Measurements from ENCODE around the gene RB1. TPM values are rescaled to one million over a fixed set of nuclear protein-coding genes. Genes with fewer than 3 reads are reported as not detected.
A peak's percentile ranks its signal among the peaks of the same experiment; 100 is the strongest.

Gene RB1
- total and polyA plus RNA-seq, 4 donors = 10.0 to 69.9 (median 26.1) TPM

DNA sequence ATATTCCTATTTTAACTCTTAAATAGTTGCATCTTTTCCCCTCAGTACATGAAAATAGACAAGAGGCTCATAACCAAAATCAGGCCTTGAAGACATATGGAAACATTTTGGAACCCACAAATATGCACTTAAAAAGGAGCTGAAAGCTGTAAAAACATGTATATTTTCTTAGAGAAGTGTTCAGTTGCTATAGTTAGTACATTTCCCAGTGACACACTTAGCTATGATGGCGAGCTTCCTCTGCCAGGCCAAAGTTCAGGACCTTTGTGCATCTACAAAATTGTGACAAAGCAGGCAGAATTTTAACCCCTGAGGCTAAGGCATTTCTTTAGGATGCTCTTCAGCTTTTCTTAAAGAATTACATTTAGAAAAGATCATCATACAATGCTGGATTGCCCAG lies 174.8 kb downstream of the RB1 start:
- peak in 1 of 3 donors; percentile 33 for DNase-seq
- 69 to 87% methylated on average over 1 of the region's 1 CpG for WGBS, 2 donors
- ATAC-seq (ENCODE audit: insufficient read depth, low FRiP score) = no peak
- no peak overlapping the region for H3K27ac ChIP-seq (ENCODE audit: low read depth in 1 of 2, low read length in 1 of 2)
- TF ChIP-seq CTCF (IDR thresholded peaks at IDR 0.05; ENCODE audit: control extremely low read depth, extremely low read depth) = no peak
- no peak overlapping the region for H3K9ac ChIP-seq (ENCODE audit: insufficient read depth in 1 of 2, low read length in 2 of 2)
- H3K9me3 ChIP-seq (ENCODE audit: control insufficient read depth in 4 of 4, insufficient read depth in 3 of 4, low read length in 3 of 4) = no peaks in the 10 kb centered on the region
- H3K4me3 ChIP-seq = no peak overlapping the region
- H3K27me3 ChIP-seq (ENCODE audit: control insufficient read depth in 3 of 3, insufficient read depth in 3 of 3, low read length in 2 of 3) = no peaks in the 10 kb centered on the region
- no peaks in the 10 kb centered on the region for H3K4me1 ChIP-seq (ENCODE audit: control insufficient read depth in 5 of 5, insufficient read depth in 5 of 5, low read length in 5 of 5)
- H3K36me3 ChIP-seq (ENCODE audit: control insufficient read depth in 4 of 4, insufficient read depth in 4 of 4, low read length in 4 of 4) = peaks cover 0 to 13% (median 7%) of the 10 kb centered on the region in 4 donors

DNA sequence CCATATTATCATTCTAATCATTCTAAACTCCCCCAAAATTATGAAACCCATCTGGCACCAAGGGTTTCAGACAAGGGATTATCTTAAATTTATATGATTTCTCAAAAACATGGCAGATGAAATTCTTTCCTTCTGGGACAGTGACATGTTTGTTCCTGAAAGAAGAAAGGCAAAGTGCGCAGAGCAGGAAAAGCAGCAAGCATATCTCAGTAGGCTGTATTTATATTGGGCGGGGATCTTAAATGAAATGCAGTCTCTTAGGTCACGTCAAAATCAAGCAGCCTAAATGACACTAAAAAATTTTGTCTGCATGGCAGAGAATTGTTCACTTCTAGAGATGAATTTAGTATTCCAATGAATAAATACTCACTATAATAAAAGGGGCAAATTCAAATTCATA lies 180.0 kb downstream of the RB1 start:
- Histone ChIP-seq H3K9me3 (ENCODE audit: control insufficient read depth in 4 of 4, insufficient read depth in 3 of 4, low read length in 3 of 4) (peaks cover 0 to 2% (median 0%) of the 10 kb centered on the region in 4 donors), H3K27ac (ENCODE audit: low read depth in 1 of 2, low read length in 1 of 2) (no peak overlapping the region), H3K27me3 (ENCODE audit: control insufficient read depth in 3 of 3, insufficient read depth in 3 of 3, low read length in 2 of 3) (no peaks in the 10 kb centered on the region), H3K36me3 (ENCODE audit: control insufficient read depth in 4 of 4, insufficient read depth in 4 of 4, low read length in 4 of 4) (peaks cover 2 to 10% (median 8%) of the 10 kb centered on the region in 4 donors), H3K9ac (ENCODE audit: insufficient read depth in 1 of 2, low read length in 2 of 2) (no peak overlapping the region), H3K4me1 (ENCODE audit: control insufficient read depth in 5 of 5, insufficient read depth in 5 of 5, low read length in 5 of 5) (no peaks in the 10 kb centered on the region), H3K4me3 (no peak overlapping the region)
- no peak for TF ChIP-seq CTCF (IDR thresholded peaks at IDR 0.05; ENCODE audit: control extremely low read depth, extremely low read depth)
- WGBS, 2 donors = 95 to 96% methylated on average over 3 of the region's 3 CpGs
- DNase-seq = no peak
- no peak for ATAC-seq (ENCODE audit: insufficient read depth, low FRiP score)

DNA sequence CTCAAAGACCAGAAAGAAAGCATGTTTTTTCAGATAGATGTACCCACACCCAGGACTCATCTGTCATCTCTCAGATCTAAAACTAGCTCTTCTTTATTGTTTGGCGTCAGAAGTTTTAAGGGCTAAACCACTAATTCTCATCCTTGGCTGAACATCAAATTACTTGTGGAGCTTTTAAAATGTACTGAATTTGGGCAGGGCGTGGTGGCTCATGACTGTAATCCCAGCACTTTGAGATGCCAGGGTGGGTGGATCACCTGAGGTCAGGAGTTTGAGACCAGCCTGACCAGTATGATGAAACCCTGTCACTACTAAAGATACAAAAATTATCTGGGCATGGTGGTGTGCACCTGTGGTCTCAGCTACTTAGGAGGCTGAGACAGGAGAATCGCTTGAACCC lies 181.9 kb downstream of the RB1 start:
- no peaks in the 10 kb centered on the region for H3K4me1 ChIP-seq (ENCODE audit: control insufficient read depth in 5 of 5, insufficient read depth in 5 of 5, low read length in 5 of 5)
- H3K4me3 ChIP-seq = no peak overlapping the region
- 94 to 99% methylated on average over 3 of the region's 3 CpGs for WGBS, 2 donors
- no peak for TF ChIP-seq CTCF (IDR thresholded peaks at IDR 0.05; ENCODE audit: control extremely low read depth, extremely low read depth)
- ATAC-seq (ENCODE audit: insufficient read depth, low FRiP score) (no peak), DNase-seq (no peak)
- H3K27me3 ChIP-seq (ENCODE audit: control insufficient read depth in 3 of 3, insufficient read depth in 3 of 3, low read length in 2 of 3) = no peaks in the 10 kb centered on the region
- peaks cover 0 to 2% (median 0%) of the 10 kb centered on the region in 4 donors for H3K9me3 ChIP-seq (ENCODE audit: control insufficient read depth in 4 of 4, insufficient read depth in 3 of 4, low read length in 3 of 4)
- H3K9ac ChIP-seq (ENCODE audit: insufficient read depth in 1 of 2, low read length in 2 of 2) = no peak overlapping the region
- H3K27ac ChIP-seq (ENCODE audit: low read depth in 1 of 2, low read length in 1 of 2) = no peak overlapping the region
- H3K36me3 ChIP-seq (ENCODE audit: control insufficient read depth in 4 of 4, insufficient read depth in 4 of 4, low read length in 4 of 4) = peaks cover 0 to 11% (median 5%) of the 10 kb centered on the region in 4 donors

DNA sequence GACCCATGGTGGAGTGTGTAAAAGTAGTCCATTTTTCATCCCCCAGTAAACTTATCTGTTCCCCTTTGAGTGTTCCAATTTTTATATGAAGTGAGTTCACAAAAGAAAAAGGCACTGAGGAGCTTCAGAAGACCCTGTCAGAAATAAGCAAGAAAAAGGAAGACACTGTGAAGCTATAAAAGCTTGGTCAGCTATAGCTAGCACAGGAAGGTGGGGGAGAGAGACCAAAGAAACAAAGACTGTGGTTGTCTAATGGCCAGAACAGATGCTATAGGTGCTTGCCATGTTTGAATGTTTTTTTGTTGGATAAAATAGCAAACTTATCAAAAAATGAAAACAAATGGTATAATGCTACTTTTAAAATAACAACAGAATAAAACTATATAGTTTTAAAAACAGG lies 182.8 kb downstream of the RB1 start:
- no peak overlapping the region for H3K9ac ChIP-seq (ENCODE audit: insufficient read depth in 1 of 2, low read length in 2 of 2)
- no peak overlapping the region for H3K27ac ChIP-seq (ENCODE audit: low read depth in 1 of 2, low read length in 1 of 2)
- H3K4me1 ChIP-seq (ENCODE audit: control insufficient read depth in 5 of 5, insufficient read depth in 5 of 5, low read length in 5 of 5) = peaks cover 0 to 2% (median 0%) of the 10 kb centered on the region in 5 donors
- TF ChIP-seq CTCF (IDR thresholded peaks at IDR 0.05; ENCODE audit: control extremely low read depth, extremely low read depth) = no peak
- peaks cover 0 to 2% (median 0%) of the 10 kb centered on the region in 4 donors for H3K9me3 ChIP-seq (ENCODE audit: control insufficient read depth in 4 of 4, insufficient read depth in 3 of 4, low read length in 3 of 4)
- no peak for ATAC-seq (ENCODE audit: insufficient read depth, low FRiP score)
- peak in 1 of 3 donors; percentile 22 for DNase-seq
- peaks cover 0 to 12% (median 6%) of the 10 kb centered on the region in 4 donors for H3K36me3 ChIP-seq (ENCODE audit: control insufficient read depth in 4 of 4, insufficient read depth in 4 of 4, low read length in 4 of 4)
- no peaks in the 10 kb centered on the region for H3K27me3 ChIP-seq (ENCODE audit: control insufficient read depth in 3 of 3, insufficient read depth in 3 of 3, low read length in 2 of 3)
- H3K4me3 ChIP-seq = no peak overlapping the region

Measured in lung (tissue), 12 donors.